GM12873 (cell line): ENCODE measurements around the gene DIAPH3.

ENCODE experiments used
- CTCF ChIP-seq: IDR thresholded peaks from 2 replicates; pipeline ENCODE4 v1.5.1; 2012; ENCODE audit warnings: low read depth, mild to moderate bottlenecking, moderate library complexity, low read length, control low read depth; ENCODE audit not compliant: insufficient read depth; ENCODE audit errors: missing control alignments

Gene DIAPH3

GRCh38 chr13:59754411-59754810 lies 409.3 kb downstream of the DIAPH3 start:
- TF ChIP-seq CTCF = no peak

GRCh38 chr13:59750860-59751259 lies 412.9 kb downstream of the DIAPH3 start:
- no peak for TF ChIP-seq CTCF

- TF ChIP-seq CTCF = no peak
These were observed 415.7 kb downstream of the DIAPH3 start for GRCh38 chr13:59748046-59748445.

- TF ChIP-seq CTCF = no peak
These were observed 416.2 kb downstream of the DIAPH3 start for GRCh38 chr13:59747529-59747928.

- TF ChIP-seq CTCF = no peak
These were observed 417.3 kb downstream of the DIAPH3 start for GRCh38 chr13:59746291-59746962.

GRCh38 chr13:59745392-59745788 lies 418.3 kb downstream of the DIAPH3 start:
- no peak for TF ChIP-seq CTCF

- no peak for TF ChIP-seq CTCF
These were observed 418.9 kb downstream of the DIAPH3 start for GRCh38 chr13:59744747-59745391.
